SK-N-MC (cell line): ENCODE data around the gene SLC35F3.

Experiments used
- EZH2 ChIP-seq: fragments of 200-600 bp; sonication (generic); IDR thresholded peaks from one replicate; pipeline ENCODE4 v1.6.1; 2017; ENCODE audit warnings: antibody characterized with exemption
- FOXP2 ChIP-seq: optimal IDR thresholded peaks from 2 replicates; pipeline ENCODE3; 2011; ENCODE audit warnings: mild to moderate bottlenecking, moderate library complexity; ENCODE audit not compliant: insufficient read depth; ENCODE audit errors: extremely low read length, control extremely low read depth
- POLR2AphosphoS5 ChIP-seq: IDR thresholded peaks from 2 replicates; pipeline ENCODE4 v1.6.1; 2012; ENCODE audit warnings: mild to moderate bottlenecking, low read depth, low read length, borderline replicate concordance

DNA sequence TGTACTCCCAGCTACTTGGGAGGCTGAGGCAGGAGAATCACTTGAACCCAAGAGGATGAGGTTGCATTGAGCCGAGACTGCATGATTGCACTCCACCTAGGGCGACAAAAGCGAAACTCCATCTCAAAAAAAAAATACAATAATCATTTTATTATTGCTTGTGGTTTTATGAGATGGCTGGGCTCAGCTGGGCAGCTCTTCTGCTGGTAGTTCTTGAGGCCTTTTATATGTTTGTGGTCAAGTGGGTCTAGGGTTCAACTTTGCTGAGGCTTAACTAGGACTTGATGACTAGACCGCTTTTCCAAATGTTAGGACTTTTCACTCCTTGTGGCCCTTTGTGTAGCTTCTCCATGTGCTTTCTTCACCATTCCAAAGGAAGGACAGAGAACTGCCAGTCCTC, 53.2 kb downstream of the SLC35F3 start:
- TF ChIP-seq POLR2AphosphoS5 (no peak), EZH2 (no peak), FOXP2 (no peak)
